ENCODE measurements around the gene SRPRB. TPM values are rescaled to one million over a fixed set of nuclear protein-coding genes. Genes with fewer than 3 reads are reported as not detected.

SRPRB gene
- total RNA-seq, 1 experiment from 2014 or later = 73.5 TPM

- no peak for DNase-seq (ENCODE audit: low read depth, low spot score)
- H3K4me1 ChIP-seq (ENCODE audit: control insufficient read depth, insufficient read depth, low read length) = no peaks in the 10 kb centered on the region
- no peaks in the 10 kb centered on the region for H3K36me3 ChIP-seq (ENCODE audit: control insufficient read depth, insufficient read depth, low read length)
- H3K9me3 ChIP-seq (ENCODE audit: control insufficient read depth, insufficient read depth, low read depth, low read length) = no peaks in the 10 kb centered on the region
- H3K4me3 ChIP-seq (ENCODE audit: low read depth in 2 of 2, low read length in 2 of 2) = no peak overlapping the region
- H3K27me3 ChIP-seq (ENCODE audit: control insufficient read depth, insufficient read depth, low read length) = no peaks in the 10 kb centered on the region
- TF ChIP-seq SIN3A (IDR thresholded peaks at IDR 0.05; ENCODE audit: borderline replicate concordance, insufficient read depth, low read depth, low read length) (no peak), CTCF (IDR thresholded peaks at IDR 0.05) (no peak), REST (IDR thresholded peaks at IDR 0.05; ENCODE audit: insufficient read depth in 1 of 2, low read depth in 2 of 2, low read length in 1 of 2) (no peak), TCF7L2 (IDR thresholded peaks at IDR 0.05; ENCODE audit: low read depth, low read length) (no peak), POLR2AphosphoS5 (IDR thresholded peaks at IDR 0.05; ENCODE audit: low read depth, low read length) (no peak)
- no TSS peak for BruUV-seq (replicated peaks)
- intact Hi-C loops (cut with micrococcal nuclease; ENCODE audit: unreplicated experiment) = no loop called here
- in situ Hi-C loops (cut with HindIII; ENCODE audit: low pct_unique_long_range_greater_than_20kb, low sequenced_read_pairs) = no loop called here
- H3K27ac ChIP-seq (ENCODE audit: low read length) = no peak overlapping the region
- ATAC-seq = no peak
- ChIA-PET POLR2A (no interaction called here), CTCF (interaction anchor here (0.5 kb wide), 1 partner anchor 323 kb away, joined by 5 read pairs; no protein-coding TSS in a partner anchor)
These were observed 32.7 kb downstream of the SRPRB start for GRCh38 chr3:133838296-133838789.

GRCh38 chr3:133838916-133839800, 33.5 kb downstream of the SRPRB start:
- in situ Hi-C loops (cut with HindIII; ENCODE audit: low pct_unique_long_range_greater_than_20kb, low sequenced_read_pairs) = no loop called here
- BruUV-seq (replicated peaks) = no TSS peak
- H3K27ac ChIP-seq (ENCODE audit: low read length) = no peak overlapping the region
- H3K4me3 ChIP-seq (ENCODE audit: low read depth in 2 of 2, low read length in 2 of 2) = no peak overlapping the region
- TF ChIP-seq CTCF (IDR thresholded peaks at IDR 0.05) (no peak), SIN3A (IDR thresholded peaks at IDR 0.05; ENCODE audit: borderline replicate concordance, insufficient read depth, low read depth, low read length) (no peak), POLR2AphosphoS5 (IDR thresholded peaks at IDR 0.05; ENCODE audit: low read depth, low read length) (no peak), REST (IDR thresholded peaks at IDR 0.05; ENCODE audit: insufficient read depth in 1 of 2, low read depth in 2 of 2, low read length in 1 of 2) (no peak), TCF7L2 (IDR thresholded peaks at IDR 0.05; ENCODE audit: low read depth, low read length) (no peak)
- ChIA-PET POLR2A (no interaction called here), CTCF (no interaction called here)
- H3K9me3 ChIP-seq (ENCODE audit: control insufficient read depth, insufficient read depth, low read depth, low read length) = no peaks in the 10 kb centered on the region
- ATAC-seq = 0 out of 2 replicates have a peak, but pooled peaks have one; percentile 12
- intact Hi-C loops (cut with micrococcal nuclease; ENCODE audit: unreplicated experiment) = no loop called here
- no peaks in the 10 kb centered on the region for H3K4me1 ChIP-seq (ENCODE audit: control insufficient read depth, insufficient read depth, low read length)
- DNase-seq (ENCODE audit: low read depth, low spot score) = no peak
- H3K27me3 ChIP-seq (ENCODE audit: control insufficient read depth, insufficient read depth, low read length) = no peaks in the 10 kb centered on the region
- H3K36me3 ChIP-seq (ENCODE audit: control insufficient read depth, insufficient read depth, low read length) = no peaks in the 10 kb centered on the region

Data from Panc1 (cell line).